H1 (cell line): ENCODE results near the gene SLC8A3. TPM values are rescaled to one million over a fixed set of nuclear protein-coding genes. Genes with fewer than 3 reads are reported as not detected.

Experiments
- CTCF ChIA-PET: fragments of 300-600 bp; sonication (Branson Sonifier 250); formaldehyde crosslinking; loops from one replicate; lab custom pipeline; 2021; ENCODE audit not compliant: partially characterized antibody; lab: Charles Lee
- POLR2A ChIA-PET: fragments of 300-600 bp; sonication (Branson Sonifier 250); formaldehyde crosslinking; loops from one replicate; lab custom pipeline; 2021; ENCODE audit warnings: inconsistent platforms; ENCODE audit not compliant: partially characterized antibody; lab: Charles Lee
- DNase-seq, 2 experiments: peaks; one replicate each; pipeline versions ENCODE4 v3.0.0 to v3.0.0-alpha.2; 2010 to 2022; ENCODE audit warnings: low spot score in 2 of 2, low read depth in 1 of 2, mixed read lengths in 1 of 2
- FAIRE-seq: peaks from 2 replicates; lab custom pipeline; 2011; peaks lifted over from hg19 to GRCh38; lab: Jason Lieb, UNC
- H2AFZ ChIP-seq: 2 replicates; pipeline ENCODE4 v1.8.1; 2012; ENCODE audit warnings: low read length, inconsistent platforms
- H2AK5ac ChIP-seq: 2 replicates; pipeline ENCODE4 v1.6.1; 2013; ENCODE audit warnings: low read depth, low read length
- H2BK120ac ChIP-seq: replicated peaks from 2 replicates; pipeline ENCODE3; 2013; ENCODE audit warnings: low read depth, low read length, inconsistent platforms
- H2BK12ac ChIP-seq: 2 replicates; pipeline ENCODE4 v1.6.1; 2013; ENCODE audit warnings: low read depth, low read length
- H2BK15ac ChIP-seq: 2 replicates; pipeline ENCODE4 v1.6.1; 2013; ENCODE audit warnings: low read length
- H2BK20ac ChIP-seq: 2 replicates; pipeline ENCODE4 v1.6.1; 2013; ENCODE audit warnings: low read length
- H2BK5ac ChIP-seq: 2 replicates; pipeline ENCODE4 v1.6.1; 2013; ENCODE audit warnings: low read depth, low read length
- H3K14ac ChIP-seq: 2 replicates; pipeline ENCODE4 v1.6.1; 2013; ENCODE audit warnings: inconsistent platforms; ENCODE audit not compliant: insufficient read length
- H3K18ac ChIP-seq: 2 replicates; pipeline ENCODE4 v1.6.1; 2013; ENCODE audit warnings: low read length; ENCODE audit errors: extremely low read depth
- H3K23ac ChIP-seq: 2 replicates; pipeline ENCODE4 v1.6.1; 2013; ENCODE audit warnings: inconsistent platforms; ENCODE audit not compliant: insufficient read length
- H3K23me2 ChIP-seq: 2 replicates; pipeline ENCODE4 v1.6.1; 2013; ENCODE audit warnings: low read depth, low read length
- H3K27ac ChIP-seq: 2 replicates; pipeline ENCODE4 v1.6.1; 2011; ENCODE audit warnings: low read depth, low read length, inconsistent platforms
- H3K27me3 ChIP-seq, 4 experiments: replicated peaks in 1 of 4; 1 replicate in 1 of 4; 2 replicates in 3 of 4; pipeline versions ENCODE4 v1.6.1 to v1.8.1; 2011 to 2013; ENCODE audit warnings: low read length in 3 of 4, mild to moderate bottlenecking in 3 of 4, inconsistent platforms in 2 of 4, mixed read lengths in 2 of 4, moderate library complexity in 1 of 4; ENCODE audit not compliant: control insufficient read depth in 3 of 4, insufficient read depth in 3 of 4; ENCODE audit errors: extremely low read depth in 1 of 4
- H3K36me3 ChIP-seq, 4 experiments: 2 replicates each; pipeline versions ENCODE4 v1.6.1 to v1.8.1; 2011 to 2013; ENCODE audit warnings: mild to moderate bottlenecking in 4 of 4, low read length in 3 of 4, moderate library complexity in 2 of 4, control low read depth in 1 of 4, inconsistent platforms in 1 of 4; ENCODE audit not compliant: insufficient read depth in 4 of 4, control insufficient read depth in 2 of 4
- H3K4ac ChIP-seq: replicated peaks from 2 replicates; pipeline ENCODE3; 2013; ENCODE audit warnings: low read length, low read depth, mixed read lengths, inconsistent platforms; ENCODE audit not compliant: insufficient read length
- H3K4me1 ChIP-seq, 4 experiments: replicated peaks in 1 of 4; 1 replicate in 1 of 4; 2 replicates in 3 of 4; pipeline versions ENCODE4 v1.6.1 to v1.8.1; 2011 to 2013; ENCODE audit warnings: low read length in 3 of 4, inconsistent platforms in 2 of 4, mixed read lengths in 1 of 4; ENCODE audit not compliant: insufficient read depth in 4 of 4, control insufficient read depth in 3 of 4
- H3K4me2 ChIP-seq, 2 experiments: 2 replicates each; pipeline versions ENCODE4 v1.6.1 to v1.8.1; 2011 to 2013; ENCODE audit warnings: low read depth in 2 of 2, low read length in 2 of 2, control low read depth in 1 of 2, inconsistent platforms in 1 of 2, mild to moderate bottlenecking in 1 of 2; ENCODE audit not compliant: insufficient read depth in 1 of 2
- H3K4me3 ChIP-seq, 4 experiments: fragments of 200-600, 300-600 bp in 1 of 4; sonication (generic), shearing (Covaris generic), sonication (Bioruptor Twin) in 1 of 4; 2 replicates each; pipeline versions ENCODE4 v1.5.1 to v1.8.1; 2011 to 2016; ENCODE audit warnings: low read length in 4 of 4, low read depth in 3 of 4, control low read depth in 2 of 4, inconsistent platforms in 2 of 4, mild to moderate bottlenecking in 2 of 4, mixed read lengths in 1 of 4, moderate library complexity in 1 of 4; ENCODE audit not compliant: insufficient read depth in 2 of 4; ENCODE audit errors: extremely low read depth in 1 of 4
- H3K56ac ChIP-seq: replicated peaks from 2 replicates; pipeline ENCODE3; 2013; ENCODE audit warnings: low read depth, mild to moderate bottlenecking, mixed read lengths, low read length, inconsistent platforms; ENCODE audit not compliant: insufficient read length
- H3K79me1 ChIP-seq: 2 replicates; pipeline ENCODE4 v1.6.1; 2013; ENCODE audit warnings: low read depth, low read length, control low read depth
- H3K79me2 ChIP-seq, 2 experiments: 2 replicates each; pipeline versions ENCODE4 v1.6.1 to v1.8.1; 2012 to 2013; ENCODE audit warnings: low read length in 2 of 2, mild to moderate bottlenecking in 2 of 2, inconsistent platforms in 1 of 2; ENCODE audit not compliant: insufficient read depth in 2 of 2, control insufficient read depth in 1 of 2
- H3K9ac ChIP-seq, 4 experiments: replicated peaks in 1 of 4; 1 replicate in 1 of 4; 2 replicates in 3 of 4; pipeline versions ENCODE4 v1.6.1 to v1.8.1; 2011 to 2013; ENCODE audit warnings: low read depth in 3 of 4, low read length in 3 of 4, control low read depth in 2 of 4, mild to moderate bottlenecking in 2 of 4, moderate library complexity in 2 of 4, inconsistent platforms in 1 of 4; ENCODE audit errors: extremely low read depth in 1 of 4
- H3K9me3 ChIP-seq, 2 experiments: 2 replicates each; pipeline versions ENCODE4 v1.6.1 to v1.8.1; 2012 to 2013; ENCODE audit warnings: mild to moderate bottlenecking in 2 of 2, moderate library complexity in 2 of 2, control low read depth in 1 of 2, inconsistent platforms in 1 of 2, low read depth in 1 of 2, low read length in 1 of 2, mixed read lengths in 1 of 2; ENCODE audit not compliant: insufficient read depth in 2 of 2
- H4K20me1 ChIP-seq, 2 experiments: replicated peaks in 1 of 2; 2 replicates each; pipeline versions ENCODE3 to v1.8.1; 2011 to 2013; ENCODE audit warnings: inconsistent platforms in 2 of 2, low read length in 2 of 2, mild to moderate bottlenecking in 1 of 2; ENCODE audit not compliant: insufficient read depth in 2 of 2, control insufficient read depth in 1 of 2
- H4K5ac ChIP-seq: 2 replicates; pipeline ENCODE4 v1.6.1; 2013; ENCODE audit warnings: low read length, low read depth, mixed read lengths, inconsistent platforms; ENCODE audit not compliant: insufficient read length
- H4K8ac ChIP-seq: 2 replicates; pipeline ENCODE4 v1.8.0; 2013; ENCODE audit warnings: mild to moderate bottlenecking, moderate library complexity, low read length, inconsistent platforms; ENCODE audit not compliant: insufficient read depth; ENCODE audit errors: extremely low read depth
- H4K91ac ChIP-seq: replicated peaks from 2 replicates; pipeline ENCODE3; 2013; ENCODE audit warnings: low read length, mixed read lengths, inconsistent platforms; ENCODE audit not compliant: insufficient read length
- BACH1 ChIP-seq: IDR thresholded peaks from 2 replicates; pipeline ENCODE4 v1.6.1; 2012; ENCODE audit warnings: low read length, improper control_type of control experiment
- CEBPB ChIP-seq: IDR thresholded peaks from 2 replicates; pipeline ENCODE4 v1.6.1; 2012; ENCODE audit warnings: low read depth, low read length
- CHD1 ChIP-seq: IDR thresholded peaks from 2 replicates; pipeline ENCODE4 v1.6.1; 2012; ENCODE audit warnings: low read depth, low read length, improper control_type of control experiment
- CHD2 ChIP-seq: IDR thresholded peaks from 2 replicates; pipeline ENCODE4 v1.6.1; 2012; ENCODE audit warnings: low read length, improper control_type of control experiment
- CREB1 ChIP-seq: IDR thresholded peaks from 2 replicates; pipeline ENCODE4 v1.6.1; 2012; ENCODE audit warnings: inconsistent platforms
- EP300 ChIP-seq, 2 experiments: IDR thresholded peaks; 1 replicate in 1 of 2; 2 replicates in 1 of 2; pipeline ENCODE4 v1.6.1; 2011 to 2012; ENCODE audit warnings: low read depth in 2 of 2, low read length in 2 of 2, mild to moderate bottlenecking in 2 of 2, borderline replicate concordance in 1 of 2, inconsistent platforms in 1 of 2, moderate library complexity in 1 of 2
- EZH2 ChIP-seq: fragments of 200-600 bp; sonication (generic); IDR thresholded peaks from 2 replicates; pipeline ENCODE4 v1.7.1; 2012; ENCODE audit warnings: low read depth, mild to moderate bottlenecking, moderate library complexity, low read length, inconsistent platforms; ENCODE audit not compliant: severe bottlenecking
- FOSL1 ChIP-seq: IDR thresholded peaks from 2 replicates; pipeline ENCODE4 v1.6.1; 2011; ENCODE audit warnings: mild to moderate bottlenecking, low read depth, low read length, moderate library complexity; ENCODE audit not compliant: insufficient read depth
- HDAC6 ChIP-seq: IDR thresholded peaks from one replicate; pipeline ENCODE4 v1.7.1; 2012; ENCODE audit warnings: low read depth, mild to moderate bottlenecking, inconsistent platforms, low read length, moderate library complexity
- KDM1A ChIP-seq: fragments of 200-600, 300-600 bp; sonication (generic); IDR thresholded peaks from 2 replicates; pipeline ENCODE4 v1.7.1; 2016; ENCODE audit warnings: mild to moderate bottlenecking, low read length, borderline replicate concordance
- KDM5A ChIP-seq: fragments of 200-600 bp; IDR thresholded peaks from 2 replicates; pipeline ENCODE4 v1.7.1; 2012; ENCODE audit warnings: mild to moderate bottlenecking, low read length, inconsistent platforms, mixed read lengths
- POLR2AphosphoS5 ChIP-seq: IDR thresholded peaks from 2 replicates; pipeline ENCODE4 v1.6.1; 2011; ENCODE audit warnings: low read depth, low read length
- RXRA ChIP-seq: IDR thresholded peaks from 2 replicates; pipeline ENCODE4 v1.6.1; 2011; ENCODE audit warnings: low read depth, mild to moderate bottlenecking, low read length, moderate library complexity; ENCODE audit not compliant: insufficient read depth
- SP1 ChIP-seq: IDR thresholded peaks from 2 replicates; pipeline ENCODE4 v1.6.1; 2011; ENCODE audit warnings: low read depth, low read length
- TAF7 ChIP-seq: optimal IDR thresholded peaks from 2 replicates; pipeline ENCODE3; 2011; ENCODE audit warnings: low read depth, mild to moderate bottlenecking, inconsistent platforms, low read length, moderate library complexity, borderline replicate concordance
- TCF12 ChIP-seq: IDR thresholded peaks from 2 replicates; pipeline ENCODE4 v1.6.1; 2011; ENCODE audit warnings: low read depth, mild to moderate bottlenecking, low read length
- WGBS, 2 experiments: shearing (Covaris generic) in 1 of 2; methylation state at CpG; one replicate each; pipeline versions ENCODE4 v1.1.6 to v1.1.7; 2013 to 2015; ENCODE audit warnings: low lambda C conversion rate in 2 of 2, mixed read lengths in 2 of 2, inconsistent platforms in 1 of 2, low coverage in 1 of 2, missing lambda C conversion rate in 1 of 2; ENCODE audit not compliant: insufficient replicate concordance in 2 of 2, insufficient coverage in 1 of 2, insufficient read length in 1 of 2; ENCODE audit errors: extremely low coverage in 1 of 2, missing lambda C conversion rate in 1 of 2; 5-methylcytosine and 5-hydroxymethylcytosine counted together
- polyA plus RNA-seq, 7 experiments: library from polyadenylated mRNA; depleted of rRNA in 3 of 7; stranded (reverse) in 5 of 7; unstranded in 2 of 7; fragments of >200 nt in 5 of 7; fragments of 200-250 nt in 2 of 7; gene quantifications; 1 replicate in 5 of 7; 2 replicates in 1 of 7; 4 replicates in 1 of 7; pipeline versions ENCODE4 v1.2.1 to v1.2.3, GENCODE V29; 2011 to 2013; ENCODE audit warnings: missing spikeins in 2 of 7, mixed read lengths in 2 of 7
- total RNA-seq: library from RNA; stranded (reverse); fragmentation: NEBNext Ultra II Directional; extraction: Animal tissue kit (Norgen Biotek cat#: 25700); gene quantifications from 2 replicates; pipeline ENCODE4 v1.2.1, GENCODE V29; 2021

SLC8A3 gene
- total and polyA plus RNA-seq, 2 of the 8 experiments (the other 6 are each of a cell fraction or from before 2014, with no cell fraction given), result 0.38 to 1.1 TPM

GRCh38 chr14:69996216-69996615 is 192.5 kb downstream of the SLC8A3 start:
- Histone ChIP-seq H3K56ac (no peak overlapping the region), H3K4me2 (no peak overlapping the region), H2BK20ac (no peak overlapping the region), H3K4ac (no peak overlapping the region), H3K4me3 (no peak overlapping the region), H2BK5ac (no peak overlapping the region), H3K23me2 (no peaks in the 10 kb centered on the region), H3K4me1 (no peaks in the 10 kb centered on the region), H4K20me1 (no peaks in the 10 kb centered on the region), H3K9ac (no peak overlapping the region), H2BK12ac (no peak overlapping the region), H4K91ac (no peak overlapping the region), H4K8ac (no peak overlapping the region), H3K23ac (no peak overlapping the region), H2AFZ (no peak overlapping the region), H3K36me3 (no peaks in the 10 kb centered on the region), H3K79me2 (no peaks in the 10 kb centered on the region), H2BK120ac (no peak overlapping the region), H2BK15ac (no peak overlapping the region), H3K14ac (no peak overlapping the region), H4K5ac (no peak overlapping the region), H3K79me1 (no peaks in the 10 kb centered on the region), H3K18ac (no peak overlapping the region), H2AK5ac (no peak overlapping the region), H3K9me3 (no peaks in the 10 kb centered on the region), H3K27me3 (no peaks in the 10 kb centered on the region), H3K27ac (no peak overlapping the region)
- WGBS, 2 experiments, result 95% methylated on average over 1 of the region's 1 CpG; no CpG with 5 or more reads in 1 of the 2 experiments
- DNase-seq, result no peak
- TF ChIP-seq BACH1 (no peak), EZH2 (no peak), POLR2AphosphoS5 (no peak), FOSL1 (no peak), TCF12 (no peak), RXRA (no peak), CEBPB (no peak), EP300 (IDR thresholded peaks at IDR 0.05; ENCODE audit: borderline replicate concordance in 1 of 2, low read depth in 2 of 2, low read length in 2 of 2) (no peak), HDAC6 (no peak), KDM5A (no peak), CREB1 (no peak), CHD1 (no peak), TAF7 (no peak), KDM1A (no peak), CHD2 (no peak), SP1 (no peak)
- no peak for FAIRE-seq
- ChIA-PET POLR2A (no interaction called here), CTCF (interaction anchor here (0.7 to 4.7 kb wide), 4 partner anchors 13 to 31 kb away, joined by 3 to 15 read pairs (median 4); no protein-coding TSS in a partner anchor)
